Duodenal mucosa (tissue), 2 donors: ENCODE data around the gene ZP1.
"Not testable (repeated sequence)": the region's sequence is repeated elsewhere in the genome, so short reads cannot be mapped to it uniquely, and the experiment has no call there.

Source experiments
- H3K27ac ChIP-seq: one replicate; pipeline ENCODE4 v1.7.0; 2013; ENCODE audit warnings: low read depth, low read length
- H3K27me3 ChIP-seq, 2 donors: one replicate each; pipeline ENCODE4 v1.7.0; 2013; ENCODE audit warnings: low read length in 2 of 2, control low read depth in 1 of 2; ENCODE audit not compliant: insufficient read depth in 2 of 2, control insufficient read depth in 1 of 2
- H3K36me3 ChIP-seq, 2 donors: one replicate each; pipeline ENCODE4 v1.7.0; 2013; ENCODE audit warnings: low read length in 2 of 2, control low read depth in 1 of 2; ENCODE audit not compliant: insufficient read depth in 2 of 2, control insufficient read depth in 1 of 2
- H3K4me1 ChIP-seq, 2 donors: one replicate each; pipeline ENCODE4 v1.7.0; 2013; ENCODE audit warnings: low read length in 2 of 2, control low read depth in 1 of 2; ENCODE audit not compliant: insufficient read depth in 2 of 2, control insufficient read depth in 1 of 2
- H3K4me3 ChIP-seq, 2 donors: one replicate each; pipeline ENCODE4 v1.7.0; 2013; ENCODE audit warnings: low read length in 2 of 2, low read depth in 1 of 2
- H3K9ac ChIP-seq, 2 donors: one replicate each; pipeline ENCODE4 v1.7.0; 2013; ENCODE audit warnings: low read length in 2 of 2, low read depth in 1 of 2
- H3K9me3 ChIP-seq, 2 donors: one replicate each; pipeline ENCODE4 v1.7.0; 2013; ENCODE audit warnings: low read length in 2 of 2, control low read depth in 1 of 2; ENCODE audit not compliant: control insufficient read depth in 1 of 2

ZP1 gene, protein sequence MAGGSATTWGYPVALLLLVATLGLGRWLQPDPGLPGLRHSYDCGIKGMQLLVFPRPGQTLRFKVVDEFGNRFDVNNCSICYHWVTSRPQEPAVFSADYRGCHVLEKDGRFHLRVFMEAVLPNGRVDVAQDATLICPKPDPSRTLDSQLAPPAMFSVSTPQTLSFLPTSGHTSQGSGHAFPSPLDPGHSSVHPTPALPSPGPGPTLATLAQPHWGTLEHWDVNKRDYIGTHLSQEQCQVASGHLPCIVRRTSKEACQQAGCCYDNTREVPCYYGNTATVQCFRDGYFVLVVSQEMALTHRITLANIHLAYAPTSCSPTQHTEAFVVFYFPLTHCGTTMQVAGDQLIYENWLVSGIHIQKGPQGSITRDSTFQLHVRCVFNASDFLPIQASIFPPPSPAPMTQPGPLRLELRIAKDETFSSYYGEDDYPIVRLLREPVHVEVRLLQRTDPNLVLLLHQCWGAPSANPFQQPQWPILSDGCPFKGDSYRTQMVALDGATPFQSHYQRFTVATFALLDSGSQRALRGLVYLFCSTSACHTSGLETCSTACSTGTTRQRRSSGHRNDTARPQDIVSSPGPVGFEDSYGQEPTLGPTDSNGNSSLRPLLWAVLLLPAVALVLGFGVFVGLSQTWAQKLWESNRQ

GRCh38 chr11:60866911-60867870, at the start of gene ZP1:
TSS of gene ZP1 (plus strand) at chr11:60867542. CDS start at chr11:60867562, 20 bp downstream.
- Histone ChIP-seq H3K27me3 (no peaks in the 10 kb centered on the region), H3K9ac (no peak within 1 kb of the TSS), H3K4me3 (no peak within 1 kb of the TSS), H3K4me1 (peaks cover 11 to 15% of the 10 kb centered on the region in 2 donors), H3K9me3 (no peaks in the 10 kb centered on the region), H3K27ac (no peak within 1 kb of the TSS), H3K36me3 (no peaks in the 10 kb centered on the region)

- Histone ChIP-seq H3K9ac (no peak overlapping the region), H3K27ac (no peak overlapping the region), H3K4me3 (no peak overlapping the region), H3K27me3 (no peaks in the 10 kb centered on the region), H3K9me3 (peaks cover 0 to 10% of the 10 kb centered on the region in 2 donors), H3K4me1 (no peaks in the 10 kb centered on the region), H3K36me3 (no peaks in the 10 kb centered on the region)
These were observed 49.3 kb upstream of the ZP1 start for GRCh38 chr11:60818057-60818456.

DNA sequence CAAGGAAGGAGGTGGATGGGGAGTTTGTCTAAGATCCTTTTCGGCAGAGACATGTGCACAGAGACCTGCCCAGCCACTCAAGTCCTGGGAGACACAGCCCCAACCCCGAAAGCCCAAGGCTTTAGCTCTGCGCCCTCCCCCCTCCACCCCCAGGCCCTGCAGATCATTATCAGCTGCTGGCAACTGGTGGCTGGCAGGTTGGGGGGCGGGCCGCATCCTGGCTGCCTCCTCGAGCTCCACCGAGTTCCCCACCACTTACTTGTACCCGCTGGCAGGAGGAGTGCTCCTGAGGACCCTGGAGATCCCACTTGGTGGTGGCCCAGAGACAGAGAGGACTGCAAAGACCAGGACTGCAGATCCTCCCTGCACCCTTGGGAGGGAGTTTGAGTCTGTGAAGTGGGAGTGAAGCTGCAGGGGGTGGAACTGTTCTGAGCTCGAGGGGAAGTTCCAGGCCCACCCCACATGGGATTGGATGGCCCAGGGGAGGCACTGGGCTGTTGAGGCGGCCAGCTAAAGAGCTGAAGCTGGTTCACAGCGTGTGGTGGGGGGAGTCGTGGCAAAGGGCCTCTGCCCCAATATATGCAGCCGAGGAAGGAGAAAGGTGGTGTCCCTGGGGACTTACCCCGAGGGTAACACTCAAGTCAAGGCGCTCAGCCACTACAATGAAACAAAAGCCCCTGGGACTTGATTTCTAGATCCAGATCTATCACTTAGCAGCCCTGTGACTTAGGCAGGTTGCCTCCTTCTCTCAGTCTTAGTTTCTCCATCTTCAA, 45.3 kb upstream of the ZP1 start:
- Histone ChIP-seq H3K27ac (no peak overlapping the region), H3K4me3 (no peak overlapping the region), H3K4me1 (no peaks in the 10 kb centered on the region), H3K36me3 (no peaks in the 10 kb centered on the region), H3K9me3 (peaks cover 0 to 2% of the 10 kb centered on the region in 2 donors), H3K27me3 (no peaks in the 10 kb centered on the region), H3K9ac (no peak overlapping the region)

- not testable (repeated sequence) for H3K9me3 ChIP-seq, H3K4me3 ChIP-seq, H3K27me3 ChIP-seq, H3K9ac ChIP-seq, H3K27ac ChIP-seq, H3K36me3 ChIP-seq, H3K4me1 ChIP-seq
These were observed 43.5 kb upstream of the ZP1 start for GRCh38 chr11:60823745-60824306.

- Histone ChIP-seq H3K27ac (no peak overlapping the region), H3K36me3 (no peaks in the 10 kb centered on the region), H3K27me3 (no peaks in the 10 kb centered on the region)
These were observed 42.2 kb upstream of the ZP1 start for GRCh38 chr11:60825118-60825517.

DNA sequence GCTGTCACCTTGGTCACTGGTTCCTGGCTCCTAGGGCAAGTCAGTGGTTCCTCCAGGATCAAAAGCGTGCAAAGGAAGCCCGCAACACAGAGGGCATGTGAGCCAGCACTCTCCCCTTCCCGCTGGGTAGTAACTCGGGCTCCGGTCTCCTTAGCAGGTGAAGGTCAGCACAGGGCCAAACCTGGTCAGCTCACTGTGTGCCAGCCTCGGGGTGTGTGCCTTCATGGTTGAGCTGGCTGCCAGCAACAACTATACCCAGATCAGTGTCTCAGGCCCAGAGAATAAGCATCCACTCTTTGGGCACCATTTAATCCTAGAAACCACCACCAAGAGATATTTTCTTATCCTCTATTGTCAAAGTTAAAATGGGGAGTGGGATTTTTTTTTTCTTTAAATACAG, 41.6 kb upstream of the ZP1 start:
- Histone ChIP-seq H3K27me3 (no peaks in the 10 kb centered on the region), H3K4me1 (no peaks in the 10 kb centered on the region), H3K9me3 (no peaks in the 10 kb centered on the region), H3K4me3 (no peak overlapping the region), H3K36me3 (no peaks in the 10 kb centered on the region), H3K9ac (no peak overlapping the region), H3K27ac (no peak overlapping the region)

More at GRCh38 chr11:60825118-60825517, 42.2 kb upstream of the ZP1 start:
- no peak overlapping the region for H3K9ac ChIP-seq
- H3K9me3 ChIP-seq: no peaks in the 10 kb centered on the region
- H3K4me3 ChIP-seq: no peak overlapping the region
- H3K4me1 ChIP-seq: no peaks in the 10 kb centered on the region

- H3K9ac ChIP-seq: peak overlapping the region in 1 of 2 donors; percentile 9
- peaks cover 0 to 4% of the 10 kb centered on the region in 2 donors for H3K27me3 ChIP-seq
- H3K4me3 ChIP-seq: no peak overlapping the region
- H3K36me3 ChIP-seq: no peaks in the 10 kb centered on the region
- no peak overlapping the region for H3K27ac ChIP-seq
- peaks cover 0 to 7% of the 10 kb centered on the region in 2 donors for H3K4me1 ChIP-seq
- no peaks in the 10 kb centered on the region for H3K9me3 ChIP-seq
These were observed 36.7 kb upstream of the ZP1 start for GRCh38 chr11:60830478-60831142.

DNA sequence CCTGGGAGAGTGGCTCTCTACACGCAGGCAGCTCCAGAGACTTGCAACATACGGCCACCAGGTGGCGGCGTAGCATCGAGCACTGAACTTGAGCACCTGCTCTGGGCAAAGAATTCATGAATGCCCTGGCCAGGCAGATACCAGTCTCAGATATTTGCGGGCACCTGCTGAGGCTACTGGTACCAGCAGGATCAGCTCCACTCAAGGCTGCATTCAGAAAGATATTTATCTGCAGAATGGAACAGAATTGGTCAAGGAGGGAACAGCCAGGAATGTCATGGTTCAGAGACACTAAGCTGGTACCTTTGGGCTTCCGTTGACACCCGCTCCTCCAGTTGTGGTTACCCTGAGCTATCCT, 36.2 kb upstream of the ZP1 start:
- peaks cover 0 to 4% of the 10 kb centered on the region in 2 donors for H3K27me3 ChIP-seq
- H3K9ac ChIP-seq: no peak overlapping the region
- no peak overlapping the region for H3K27ac ChIP-seq
- no peaks in the 10 kb centered on the region for H3K36me3 ChIP-seq
- H3K4me3 ChIP-seq: no peak overlapping the region
- H3K4me1 ChIP-seq: peaks cover 0 to 8% of the 10 kb centered on the region in 2 donors
- H3K9me3 ChIP-seq: no peaks in the 10 kb centered on the region

DNA sequence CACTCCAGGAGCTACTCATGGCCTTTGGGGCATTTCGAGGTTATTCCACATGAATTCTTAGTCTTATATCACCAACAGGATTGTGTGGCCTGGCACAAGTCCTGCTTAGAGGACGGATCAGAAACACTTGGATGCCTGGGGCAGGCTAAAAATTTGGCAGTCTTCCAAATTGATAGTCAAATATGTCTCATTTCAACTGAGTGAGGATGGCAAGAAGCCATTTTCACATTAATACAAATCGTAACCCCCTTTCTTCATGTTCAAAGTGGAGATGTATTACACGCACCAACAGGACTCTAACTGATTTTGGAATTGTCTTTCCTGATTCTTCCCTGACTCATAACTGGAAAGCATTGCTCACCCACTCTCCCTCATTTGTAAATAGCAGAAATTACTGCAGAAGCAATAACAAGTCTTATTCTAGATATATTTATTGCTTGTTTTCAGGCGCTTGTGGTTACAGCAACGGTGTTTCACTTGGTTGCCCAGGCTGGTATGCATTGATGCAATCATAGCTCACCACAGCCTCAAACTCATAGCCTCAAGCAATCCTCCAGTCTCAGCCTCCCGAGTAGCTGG, 35.8 kb upstream of the ZP1 start:
- Histone ChIP-seq H3K9me3 (no peaks in the 10 kb centered on the region), H3K36me3 (no peaks in the 10 kb centered on the region), H3K27ac (no peak overlapping the region), H3K4me1 (peaks cover 0 to 8% of the 10 kb centered on the region in 2 donors), H3K27me3 (peaks cover 0 to 4% of the 10 kb centered on the region in 2 donors), H3K9ac (no peak overlapping the region), H3K4me3 (no peak overlapping the region)
